Trophoblast cell (in vitro differentiated cells and primary cell): ENCODE results near the gene RGS3.

ENCODE experiments used
- DNase-seq, 2 donors: peaks; one replicate each; pipeline ENCODE4 v3.0.0-alpha.2; 2016
- H2AFZ ChIP-seq: 2 replicates; pipeline ENCODE4 v1.6.1; 2013; ENCODE audit warnings: low read length, moderate library complexity, mild to moderate bottlenecking; ENCODE audit not compliant: insufficient read depth, poor library complexity
- H2AK5ac ChIP-seq: 2 replicates; pipeline ENCODE4 v1.6.1; 2013; ENCODE audit warnings: mild to moderate bottlenecking, low read length
- H2BK120ac ChIP-seq: 2 replicates; pipeline ENCODE4 v1.6.1; 2013; ENCODE audit warnings: low read length, mild to moderate bottlenecking, moderate library complexity; ENCODE audit not compliant: insufficient read depth, poor library complexity
- H2BK12ac ChIP-seq: 2 replicates; pipeline ENCODE4 v1.6.1; 2013; ENCODE audit warnings: mild to moderate bottlenecking, low read length, moderate library complexity
- H2BK5ac ChIP-seq: 2 replicates; pipeline ENCODE4 v1.6.1; 2013; ENCODE audit warnings: low read length, low read depth, moderate library complexity, mild to moderate bottlenecking; ENCODE audit not compliant: poor library complexity
- H3K14ac ChIP-seq: 2 replicates; pipeline ENCODE4 v1.6.1; 2013; ENCODE audit warnings: mild to moderate bottlenecking, low read length
- H3K18ac ChIP-seq: 2 replicates; pipeline ENCODE4 v1.6.1; 2013; ENCODE audit warnings: mild to moderate bottlenecking, low read length
- H3K23ac ChIP-seq: 2 replicates; pipeline ENCODE4 v1.6.1; 2013; ENCODE audit warnings: low read length
- H3K27ac ChIP-seq: 2 replicates; pipeline ENCODE4 v1.5.1; 2013; ENCODE audit warnings: low read depth, mild to moderate bottlenecking, inconsistent platforms, low read length, moderate library complexity
- H3K27me3 ChIP-seq: 2 replicates; pipeline ENCODE4 v1.6.1; 2013; ENCODE audit warnings: inconsistent platforms, mild to moderate bottlenecking, low read length, moderate library complexity; ENCODE audit not compliant: insufficient read depth
- H3K36me3 ChIP-seq, 2 experiments: 1 replicate in 1 of 2; 2 replicates in 1 of 2; pipeline ENCODE4 v1.6.1; 2013; ENCODE audit warnings: low read length in 2 of 2, mild to moderate bottlenecking in 2 of 2, moderate library complexity in 1 of 2; ENCODE audit not compliant: insufficient read depth in 2 of 2, control insufficient read depth in 1 of 2
- H3K4ac ChIP-seq: 2 replicates; pipeline ENCODE4 v1.6.1; 2013; ENCODE audit warnings: low read depth, mild to moderate bottlenecking, low read length, moderate library complexity
- H3K4me1 ChIP-seq, 2 experiments: 1 replicate in 1 of 2; 2 replicates in 1 of 2; pipeline ENCODE4 v1.6.1; 2013; ENCODE audit warnings: low read length in 2 of 2, mild to moderate bottlenecking in 2 of 2, moderate library complexity in 1 of 2; ENCODE audit not compliant: insufficient read depth in 2 of 2, control insufficient read depth in 1 of 2
- H3K4me2 ChIP-seq: 2 replicates; pipeline ENCODE4 v1.6.1; 2013; ENCODE audit warnings: inconsistent platforms, mild to moderate bottlenecking, low read length, moderate library complexity
- H3K4me3 ChIP-seq: 2 replicates; pipeline ENCODE4 v1.5.1; 2013; ENCODE audit warnings: mild to moderate bottlenecking, low read depth, low read length, inconsistent platforms
- H3K79me1 ChIP-seq: one replicate; pipeline ENCODE4 v1.6.1; 2013; ENCODE audit warnings: low read length
- H3K79me2 ChIP-seq: 2 replicates; pipeline ENCODE4 v1.6.1; 2013; ENCODE audit warnings: low read length, mild to moderate bottlenecking; ENCODE audit not compliant: control insufficient read depth, insufficient read depth, poor library complexity
- H3K9ac ChIP-seq: 2 replicates; pipeline ENCODE4 v1.6.1; 2013; ENCODE audit warnings: mild to moderate bottlenecking, low read length
- H3K9me3 ChIP-seq: 2 replicates; pipeline ENCODE4 v1.6.1; 2013; ENCODE audit warnings: low read depth, mild to moderate bottlenecking, control low read depth, inconsistent platforms, low read length; ENCODE audit not compliant: insufficient read depth
- H4K12ac ChIP-seq: 2 replicates; pipeline ENCODE4 v1.6.1; 2013; ENCODE audit warnings: low read depth, mild to moderate bottlenecking, low read length, moderate library complexity
- H4K8ac ChIP-seq: 2 replicates; pipeline ENCODE4 v1.6.1; 2013; ENCODE audit warnings: low read depth, mild to moderate bottlenecking, low read length, moderate library complexity
- H4K91ac ChIP-seq: one replicate; pipeline ENCODE4 v1.6.1; 2013; ENCODE audit warnings: low read depth, mild to moderate bottlenecking, low read length, moderate library complexity
- WGBS: extraction: QIAGEN DNeasy Blood & Tissue Kit; methylation state at CpG from one replicate; pipeline ENCODE4 v1.1.7; 2013; ENCODE audit warnings: missing lambda C conversion rate; ENCODE audit not compliant: insufficient read length, insufficient coverage; ENCODE audit errors: extremely low coverage; 5-methylcytosine and 5-hydroxymethylcytosine counted together

Gene RGS3

DNA sequence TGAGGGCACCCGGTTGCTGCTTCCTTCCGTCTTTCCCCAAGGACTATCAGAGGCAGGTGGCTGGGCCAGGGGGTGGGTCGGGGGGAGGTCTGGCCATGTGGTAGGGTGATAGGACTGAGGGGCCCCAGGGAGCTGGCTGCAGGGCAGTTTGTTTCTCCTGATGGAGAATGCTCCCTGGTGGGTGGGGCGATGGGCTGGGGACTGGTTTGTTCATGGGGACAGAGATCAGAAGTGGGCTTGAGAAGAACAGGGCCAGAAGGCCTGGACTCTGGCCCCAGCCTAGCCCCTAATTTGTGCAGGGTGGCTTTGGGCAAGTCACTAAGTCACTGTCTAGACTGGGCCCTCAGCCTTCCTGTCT, 117.4 kb downstream of the RGS3 start:
- Histone ChIP-seq H4K8ac (no peak overlapping the region), H3K4ac (no peak overlapping the region), H3K79me1 (peaks cover 14% of the 10 kb centered on the region), H3K4me2 (no peak overlapping the region), H3K4me3 (no peak overlapping the region), H3K14ac (peak overlapping the region; percentile 61), H3K18ac (peak overlapping the region; percentile 85), H3K9ac (no peak overlapping the region), H2BK12ac (peak overlapping the region; percentile 70), H4K91ac (peak overlapping the region; percentile 60), H2AK5ac (no peak overlapping the region), H4K12ac (no peak overlapping the region), H2BK120ac (no peak overlapping the region), H3K4me1 (peaks cover 27 to 35% of the 10 kb centered on the region in 2 experiments), H3K27ac (no peak overlapping the region), H3K36me3 (peaks cover 26 to 33% of the 10 kb centered on the region in 2 experiments), H2BK5ac (peak overlapping the region; percentile 15), H2AFZ (peak overlapping the region; percentile 48), H3K27me3 (no peaks in the 10 kb centered on the region), H3K79me2 (peaks cover 2% of the 10 kb centered on the region), H3K23ac (no peak overlapping the region), H3K9me3 (no peaks in the 10 kb centered on the region)
- no peak for DNase-seq
- WGBS: no CpG with 5 or more reads among the region's 4 CpGs

DNA sequence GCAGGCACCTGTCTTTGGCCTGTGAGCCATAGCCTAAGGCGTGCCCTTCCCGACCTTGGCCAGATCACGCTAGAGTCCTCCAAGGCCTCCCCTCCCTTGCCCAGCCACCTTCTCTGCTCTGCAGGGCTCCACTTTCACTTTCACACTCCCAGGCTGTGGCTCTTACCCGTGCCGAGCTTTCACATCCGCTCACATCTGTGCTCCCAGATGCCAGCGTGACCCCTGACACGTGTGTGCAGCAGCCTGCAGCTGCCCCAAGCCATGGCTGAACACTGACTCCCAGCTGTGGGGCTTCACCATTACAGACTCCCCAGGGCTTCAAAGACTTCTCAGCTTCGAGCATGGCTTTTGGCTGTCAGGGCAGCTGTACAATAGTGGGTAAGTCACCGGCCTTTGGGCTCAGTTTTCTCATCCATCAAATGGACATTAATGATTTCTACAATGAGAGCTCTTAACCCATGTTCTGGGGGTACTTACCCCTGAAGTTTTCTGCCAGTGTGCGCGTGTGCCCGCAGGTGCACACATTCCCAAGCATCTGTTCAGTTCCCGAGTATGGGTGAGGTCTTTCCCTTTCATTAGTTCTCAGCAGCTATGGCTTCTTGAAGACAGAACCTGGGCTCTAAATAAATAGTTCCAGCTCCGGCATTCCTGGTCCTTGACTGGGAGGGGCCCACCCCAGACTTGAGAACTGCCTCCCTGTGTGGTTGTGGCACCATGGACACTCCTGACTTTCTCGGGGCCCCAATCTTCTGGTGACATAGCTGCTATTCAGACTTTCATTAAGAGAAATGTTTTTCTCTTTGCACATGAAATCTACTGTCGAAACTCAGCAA, 118.6 kb downstream of the RGS3 start:
- Histone ChIP-seq H2BK120ac (no peak overlapping the region), H3K79me2 (peaks cover 2% of the 10 kb centered on the region), H3K27me3 (no peaks in the 10 kb centered on the region), H3K9me3 (no peaks in the 10 kb centered on the region), H3K9ac (no peak overlapping the region), H2AK5ac (peak overlapping the region; percentile 62), H2BK5ac (no peak overlapping the region), H3K23ac (no peak overlapping the region), H3K27ac (no peak overlapping the region), H3K4me2 (no peak overlapping the region), H3K79me1 (peaks cover 15% of the 10 kb centered on the region), H3K4me3 (no peak overlapping the region), H4K8ac (no peak overlapping the region), H3K4ac (no peak overlapping the region), H4K12ac (no peak overlapping the region), H2AFZ (no peak overlapping the region), H4K91ac (no peak overlapping the region), H3K18ac (no peak overlapping the region), H3K4me1 (peaks cover 27 to 35% of the 10 kb centered on the region in 2 experiments), H2BK12ac (peak overlapping the region; percentile 2), H3K14ac (no peak overlapping the region), H3K36me3 (peaks cover 33 to 40% of the 10 kb centered on the region in 2 experiments)
- WGBS: no CpG with 5 or more reads among the region's 17 CpGs
- peak; percentile 26 to 38 for DNase-seq

- no peak overlapping the region for H3K9ac ChIP-seq
- no peaks in the 10 kb centered on the region for H3K9me3 ChIP-seq
- no CpG with 5 or more reads among the region's 6 CpGs for WGBS
These were observed 119.2 kb downstream of the RGS3 start for GRCh38 chr9:113582698-113583200.

DNA sequence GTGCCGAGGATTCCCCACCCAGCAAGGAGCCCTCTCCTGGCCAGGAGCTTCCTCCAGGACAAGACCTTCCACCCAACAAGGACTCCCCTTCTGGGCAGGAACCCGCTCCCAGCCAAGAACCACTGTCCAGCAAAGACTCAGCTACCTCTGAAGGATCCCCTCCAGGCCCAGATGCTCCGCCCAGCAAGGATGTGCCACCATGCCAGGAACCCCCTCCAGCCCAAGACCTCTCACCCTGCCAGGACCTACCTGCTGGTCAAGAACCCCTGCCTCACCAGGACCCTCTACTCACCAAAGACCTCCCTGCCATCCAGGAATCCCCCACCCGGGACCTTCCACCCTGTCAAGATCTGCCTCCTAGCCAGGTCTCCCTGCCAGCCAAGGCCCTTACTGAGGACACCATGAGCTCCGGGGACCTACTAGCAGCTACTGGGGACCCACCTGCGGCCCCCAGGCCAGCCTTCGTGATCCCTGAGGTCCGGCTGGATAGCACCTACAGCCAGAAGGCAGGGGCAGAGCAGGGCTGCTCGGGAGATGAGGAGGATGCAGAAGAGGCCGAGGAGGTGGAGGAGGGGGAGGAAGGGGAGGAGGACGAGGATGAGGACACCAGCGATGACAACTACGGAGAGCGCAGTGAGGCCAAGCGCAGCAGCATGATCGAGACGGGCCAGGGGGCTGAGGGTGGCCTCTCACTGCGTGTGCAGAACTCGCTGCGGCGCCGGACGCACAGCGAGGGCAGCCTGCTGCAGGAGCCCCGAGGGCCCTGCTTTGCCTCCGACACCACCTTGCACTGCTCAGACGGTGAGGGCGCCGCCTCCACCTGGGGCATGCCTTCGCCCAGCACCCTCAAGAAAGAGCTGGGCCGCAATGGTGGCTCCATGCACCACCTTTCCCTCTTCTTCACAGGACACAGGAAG, 120.2 kb downstream of the RGS3 start:
- no peaks in the 10 kb centered on the region for H3K9me3 ChIP-seq
- no peak overlapping the region for H3K23ac ChIP-seq
- no peak overlapping the region for H4K91ac ChIP-seq
- H3K27ac ChIP-seq: no peak overlapping the region
- H3K36me3 ChIP-seq: peaks cover 33 to 40% of the 10 kb centered on the region in 2 experiments
- no peak overlapping the region for H2BK120ac ChIP-seq
- H2BK12ac ChIP-seq: no peak overlapping the region
- DNase-seq: no peak
- H4K8ac ChIP-seq: no peak overlapping the region
- no peak overlapping the region for H3K4me3 ChIP-seq
- H3K18ac ChIP-seq: no peak overlapping the region
- no peaks in the 10 kb centered on the region for H3K27me3 ChIP-seq
- H2AK5ac ChIP-seq: no peak overlapping the region
- no peak overlapping the region for H3K4me2 ChIP-seq
- H4K12ac ChIP-seq: no peak overlapping the region
- H3K79me2 ChIP-seq: peaks cover 2% of the 10 kb centered on the region
- H3K79me1 ChIP-seq: peaks cover 11% of the 10 kb centered on the region
- no peak overlapping the region for H3K4ac ChIP-seq
- H3K14ac ChIP-seq: no peak overlapping the region
- no peak overlapping the region for H3K9ac ChIP-seq
- WGBS: no CpG with 5 or more reads among the region's 31 CpGs
- peaks cover 20 to 22% of the 10 kb centered on the region in 2 experiments for H3K4me1 ChIP-seq
- H2BK5ac ChIP-seq: no peak overlapping the region
- H2AFZ ChIP-seq: no peak overlapping the region

More at GRCh38 chr9:113582698-113583200, 119.2 kb downstream of the RGS3 start:
- no peak overlapping the region for H4K91ac ChIP-seq
- H3K4me2 ChIP-seq: no peak overlapping the region
- no peak overlapping the region for H3K14ac ChIP-seq
- no peak overlapping the region for H4K12ac ChIP-seq
- H3K4ac ChIP-seq: no peak overlapping the region
- no peak overlapping the region for H3K18ac ChIP-seq
- H2BK12ac ChIP-seq: no peak overlapping the region
- no peak overlapping the region for H2AK5ac ChIP-seq
- no peak overlapping the region for H2BK120ac ChIP-seq
- no peak overlapping the region for H3K27ac ChIP-seq
- no peaks in the 10 kb centered on the region for H3K27me3 ChIP-seq
- no peak overlapping the region for H3K4me3 ChIP-seq
- H3K23ac ChIP-seq: no peak overlapping the region
- peaks cover 16% of the 10 kb centered on the region for H3K79me1 ChIP-seq
- H2AFZ ChIP-seq: no peak overlapping the region
- no peak overlapping the region for H2BK5ac ChIP-seq
- H4K8ac ChIP-seq: no peak overlapping the region
- peak in 1 of 2 donors; percentile 47 for DNase-seq
- peaks cover 2% of the 10 kb centered on the region for H3K79me2 ChIP-seq
- peaks cover 33 to 40% of the 10 kb centered on the region in 2 experiments for H3K36me3 ChIP-seq
- peaks cover 30 to 31% of the 10 kb centered on the region in 2 experiments for H3K4me1 ChIP-seq
